Spleen (tissue), 7 donors: Measurements from ENCODE around the gene LINGO1.

Source experiments
- POLR2A ChIP-seq, 3 donors: fragments of 450-650 bp; IDR thresholded peaks; one replicate each; pipeline ENCODE4 v1.5.1; 2017; ENCODE audit warnings: antibody characterized with exemption in 3 of 3, mild to moderate bottlenecking in 1 of 3
- TF ChIP-seq, protein P1 (sequence below), 11 experiments: fragments of 200-600 bp in 7 of 11; fragments of 450-650 bp in 4 of 11; sonication (generic) in 4 of 11; IDR thresholded peaks in 8 of 11; conservative IDR thresholded peaks in 3 of 11; 1 replicate in 7 of 11; 2 replicates in 4 of 11; pipeline versions ENCODE4 v1.4.0 to v1.8.0; 2016 to 2021; ENCODE audit warnings: antibody characterized with exemption in 11 of 11, inconsistent platforms in 4 of 11, mild to moderate bottlenecking in 1 of 11
- donor health status: DM: no; HTN: no; CAD: no; lungs with moderate emphysema.
- donor health status: DM: no; HTN: no; CAD: no.
- donor health status: DM: no; HTN: no; CAD: no.

DNA sequence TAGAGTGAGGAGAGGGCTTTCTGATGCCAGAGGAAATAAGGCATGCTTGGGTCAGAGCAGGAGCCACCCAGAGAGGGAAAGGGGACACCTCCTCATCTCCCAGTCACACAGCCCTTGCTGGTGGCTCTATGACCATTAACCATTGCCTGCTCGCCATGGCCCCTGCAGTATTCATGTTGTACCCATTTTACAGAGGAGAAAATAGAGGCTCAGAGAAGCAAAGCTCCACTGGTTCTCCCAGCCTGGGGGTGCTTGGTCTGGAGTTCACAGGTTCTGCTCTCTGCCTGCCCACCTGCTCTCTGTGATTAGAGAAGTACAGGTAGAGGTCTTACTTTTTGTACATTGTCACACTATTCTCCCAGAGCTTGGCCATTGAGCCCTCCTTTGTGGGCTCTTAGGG, 56.2 kb downstream of the LINGO1 start:
- TF ChIP-seq POLR2A (IDR thresholded peaks at IDR 0.05): no peak
- TF ChIP-seq, protein P1, sequence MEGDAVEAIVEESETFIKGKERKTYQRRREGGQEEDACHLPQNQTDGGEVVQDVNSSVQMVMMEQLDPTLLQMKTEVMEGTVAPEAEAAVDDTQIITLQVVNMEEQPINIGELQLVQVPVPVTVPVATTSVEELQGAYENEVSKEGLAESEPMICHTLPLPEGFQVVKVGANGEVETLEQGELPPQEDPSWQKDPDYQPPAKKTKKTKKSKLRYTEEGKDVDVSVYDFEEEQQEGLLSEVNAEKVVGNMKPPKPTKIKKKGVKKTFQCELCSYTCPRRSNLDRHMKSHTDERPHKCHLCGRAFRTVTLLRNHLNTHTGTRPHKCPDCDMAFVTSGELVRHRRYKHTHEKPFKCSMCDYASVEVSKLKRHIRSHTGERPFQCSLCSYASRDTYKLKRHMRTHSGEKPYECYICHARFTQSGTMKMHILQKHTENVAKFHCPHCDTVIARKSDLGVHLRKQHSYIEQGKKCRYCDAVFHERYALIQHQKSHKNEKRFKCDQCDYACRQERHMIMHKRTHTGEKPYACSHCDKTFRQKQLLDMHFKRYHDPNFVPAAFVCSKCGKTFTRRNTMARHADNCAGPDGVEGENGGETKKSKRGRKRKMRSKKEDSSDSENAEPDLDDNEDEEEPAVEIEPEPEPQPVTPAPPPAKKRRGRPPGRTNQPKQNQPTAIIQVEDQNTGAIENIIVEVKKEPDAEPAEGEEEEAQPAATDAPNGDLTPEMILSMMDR (IDR thresholded peaks at IDR 0.05 in 8 of 11, conservative IDR thresholded peaks at IDR 0.05 in 3 of 11): no peak
